Endodermal cell (in vitro differentiated cells): ENCODE results near the gene TVP23A. TPM values are rescaled to one million over a fixed set of nuclear protein-coding genes. Genes with fewer than 3 reads are reported as not detected.

Source experiments
- DNase-seq: peaks from one replicate; pipeline ENCODE4 v3.0.0-alpha.2; 2017
- H3K27ac ChIP-seq: 2 replicates; pipeline ENCODE4 v1.5.1; 2013; ENCODE audit warnings: mild to moderate bottlenecking, low read depth, low read length, moderate library complexity
- H3K27me3 ChIP-seq: 2 replicates; pipeline ENCODE4 v1.6.1; 2013; ENCODE audit warnings: mild to moderate bottlenecking, low read length, moderate library complexity; ENCODE audit not compliant: insufficient read depth, control insufficient read depth, poor library complexity, severe bottlenecking
- H3K36me3 ChIP-seq: 2 replicates; pipeline ENCODE4 v1.7.0; 2013; ENCODE audit warnings: mild to moderate bottlenecking, low read length, moderate library complexity; ENCODE audit not compliant: control insufficient read depth, insufficient read depth
- H3K4me1 ChIP-seq: one replicate; pipeline ENCODE4 v1.7.0; 2013; ENCODE audit warnings: low read length; ENCODE audit not compliant: control insufficient read depth, insufficient read depth
- H3K4me3 ChIP-seq: 2 replicates; pipeline ENCODE4 v1.5.1; 2013; ENCODE audit warnings: mild to moderate bottlenecking, low read length, moderate library complexity
- H3K9ac ChIP-seq: 2 replicates; pipeline ENCODE4 v1.6.1; 2013; ENCODE audit warnings: mild to moderate bottlenecking, low read length, moderate library complexity; ENCODE audit not compliant: poor library complexity, severe bottlenecking; ENCODE audit errors: extremely low read depth
- H3K9me3 ChIP-seq: 2 replicates; pipeline ENCODE4 v1.6.1; 2013; ENCODE audit warnings: mild to moderate bottlenecking, low read length, moderate library complexity; ENCODE audit not compliant: control insufficient read depth
- H3K27ac Mint-ChIP-seq: 2 replicates; pipeline ENCODE4 v1.8.0; 2020; ENCODE audit warnings: mixed read lengths
- H3K27me3 Mint-ChIP-seq: 2 replicates; pipeline ENCODE4 v1.8.0; 2021; ENCODE audit warnings: mild to moderate bottlenecking, mixed read lengths; ENCODE audit not compliant: insufficient read depth
- H3K36me3 Mint-ChIP-seq: 2 replicates; pipeline ENCODE4 v1.8.0; 2020; ENCODE audit warnings: low read depth, mixed read lengths
- H3K4me1 Mint-ChIP-seq: 2 replicates; pipeline ENCODE4 v1.8.0; 2020; ENCODE audit warnings: mixed read lengths
- H3K4me3 Mint-ChIP-seq: 2 replicates; pipeline ENCODE4 v1.8.0; 2020; ENCODE audit warnings: mild to moderate bottlenecking, moderate library complexity, mixed read lengths
- H3K9me3 Mint-ChIP-seq: 2 replicates; pipeline ENCODE4 v1.8.0; 2020; ENCODE audit warnings: mild to moderate bottlenecking, mixed read lengths
- CTCF ChIP-seq: fragments of 200-600 bp; sonication (generic); conservative IDR thresholded peaks from 2 replicates; pipeline ENCODE4 v1.5.0; 2021; ENCODE audit warnings: antibody characterized with exemption, mild to moderate bottlenecking
- WGBS, 2 experiments: methylation state at CpG; one replicate each; pipeline versions ENCODE4 v1.1.5 to v1.1.7; 2013; ENCODE audit warnings: missing lambda C conversion rate in 2 of 2, mixed read lengths in 1 of 2; ENCODE audit not compliant: insufficient coverage in 1 of 2, insufficient read length in 1 of 2; 5-methylcytosine and 5-hydroxymethylcytosine counted together
- total RNA-seq, 2 donors: library from RNA; stranded (reverse); fragmentation: NEBNext Ultra II Directional in 1 of 2; extraction: Animal tissue kit (Norgen Biotek cat#: 25700) in 1 of 2; gene quantifications; 2 replicates in 1 of 2; 3 replicates in 1 of 2; pipeline ENCODE4 v1.2.1, GENCODE V29; 2021

Gene TVP23A
- total RNA-seq, 2 donors from 2014 or later = 7.6 to 13.6 TPM

DNA sequence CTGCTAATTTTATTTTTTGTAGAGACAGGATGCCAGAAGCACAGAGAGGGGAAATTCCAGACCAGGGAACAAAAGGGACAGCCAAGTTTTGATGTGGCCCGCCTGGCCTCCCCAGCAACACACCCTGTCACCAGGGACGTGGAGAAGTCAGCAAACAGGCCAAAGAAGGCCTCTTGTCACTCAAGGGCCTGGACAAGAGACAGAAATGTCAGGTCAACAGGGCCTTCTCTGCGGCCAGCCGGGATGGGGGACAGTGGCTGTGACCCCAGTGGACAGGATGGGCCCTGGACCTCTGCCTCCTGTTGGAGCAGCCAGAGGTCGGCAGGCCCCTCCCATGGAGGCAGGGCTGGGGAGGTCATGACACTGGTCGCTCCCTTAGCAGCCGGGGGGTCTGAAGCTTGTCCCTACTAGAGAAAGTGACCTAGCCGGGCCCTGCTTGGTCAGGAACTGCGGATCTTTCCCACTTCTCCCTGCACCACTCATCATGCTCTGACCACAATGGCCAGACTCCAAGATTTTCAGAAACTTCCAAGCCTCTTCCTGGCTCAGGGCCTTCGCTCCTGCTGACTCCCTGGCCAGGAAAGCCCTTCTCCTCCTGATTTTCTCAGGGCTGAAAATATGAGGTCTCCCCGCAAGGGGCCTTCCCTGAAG lies 9.2 kb upstream of the TVP23A start:
- WGBS, 2 experiments = 92 to 93% methylated on average over 10 to 11 of the region's 11 CpGs

DNA sequence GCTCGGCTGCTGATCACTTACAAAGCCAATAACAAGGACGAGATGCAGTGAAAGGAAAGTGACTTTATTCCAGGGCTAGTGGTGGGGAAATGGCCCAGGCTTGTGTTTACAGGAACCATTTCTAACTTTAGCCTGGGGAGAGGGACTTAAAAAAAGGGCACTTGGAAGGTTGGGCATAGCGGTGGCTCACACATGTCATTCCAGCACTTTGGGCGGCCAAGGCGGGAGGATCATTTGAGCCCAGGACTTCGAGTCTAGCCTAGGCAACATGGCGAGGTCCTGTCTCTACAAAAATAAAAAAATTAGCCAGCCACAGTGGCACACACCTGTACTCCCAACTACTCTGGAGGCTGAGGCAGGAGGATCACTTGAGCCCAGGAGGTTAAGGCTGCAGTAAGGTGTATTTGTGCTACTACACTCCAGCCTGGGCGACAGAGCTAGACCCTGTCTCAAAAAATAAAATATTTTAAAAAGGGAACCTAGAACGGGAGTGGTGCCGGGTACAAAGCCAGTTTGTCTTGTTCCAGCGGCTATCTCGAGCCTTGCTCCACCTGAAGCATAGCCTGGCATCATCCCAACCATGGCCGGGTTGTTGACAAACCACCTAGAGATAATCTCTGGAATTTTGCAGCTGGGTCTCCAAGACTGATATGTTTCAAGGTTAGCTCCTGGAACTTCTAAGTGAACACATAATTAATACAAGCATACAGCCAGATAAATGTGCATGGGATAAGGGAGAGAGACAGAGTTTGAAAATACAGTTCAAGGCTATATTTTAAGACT lies 5.7 kb upstream of the TVP23A start:
- no peak overlapping the region for H3K4me3 Mint-ChIP-seq
- no peak for DNase-seq
- Histone ChIP-seq H3K4me3 (no peak overlapping the region), H3K9ac (no peak overlapping the region), H3K4me1 (no peaks in the 10 kb centered on the region), H3K36me3 (no peaks in the 10 kb centered on the region), H3K27ac (no peak overlapping the region), H3K27me3 (no peaks in the 10 kb centered on the region), H3K9me3 (no peaks in the 10 kb centered on the region)
- TF ChIP-seq CTCF = no peak
- H3K9me3 Mint-ChIP-seq = no peaks in the 10 kb centered on the region
- H3K36me3 Mint-ChIP-seq = no peaks in the 10 kb centered on the region
- H3K27me3 Mint-ChIP-seq = no peaks in the 10 kb centered on the region
- WGBS, 2 experiments = 88 to 100% methylated on average over 8 to 13 of the region's 13 CpGs
- H3K4me1 Mint-ChIP-seq = no peaks in the 10 kb centered on the region
- no peak overlapping the region for H3K27ac Mint-ChIP-seq

More for the DNA sequence above, 9.2 kb upstream of the TVP23A start:
- H3K4me1 ChIP-seq = no peaks in the 10 kb centered on the region
- no peaks in the 10 kb centered on the region for H3K9me3 ChIP-seq
- no peaks in the 10 kb centered on the region for H3K36me3 Mint-ChIP-seq
- no peak for TF ChIP-seq CTCF
- no peaks in the 10 kb centered on the region for H3K9me3 Mint-ChIP-seq
- no peak for DNase-seq
- no peaks in the 10 kb centered on the region for H3K27me3 ChIP-seq
- H3K4me1 Mint-ChIP-seq = no peaks in the 10 kb centered on the region
- no peak overlapping the region for H3K27ac ChIP-seq
- no peak overlapping the region for H3K27ac Mint-ChIP-seq
- no peaks in the 10 kb centered on the region for H3K36me3 ChIP-seq
- no peak overlapping the region for H3K9ac ChIP-seq
- no peaks in the 10 kb centered on the region for H3K27me3 Mint-ChIP-seq
- no peak overlapping the region for H3K4me3 ChIP-seq
- no peak overlapping the region for H3K4me3 Mint-ChIP-seq

GRCh38 chr16:10822702-10823101 lies 4.1 kb upstream of the TVP23A start:
- Histone ChIP-seq H3K27ac (no peak overlapping the region), H3K9ac (no peak overlapping the region), H3K9me3 (no peaks in the 10 kb centered on the region), H3K27me3 (peaks cover 3% of the 10 kb centered on the region), H3K4me3 (no peak overlapping the region), H3K36me3 (no peaks in the 10 kb centered on the region), H3K4me1 (no peaks in the 10 kb centered on the region)
- peaks cover 2% of the 10 kb centered on the region for H3K4me1 Mint-ChIP-seq
- no peak overlapping the region for H3K27ac Mint-ChIP-seq
- H3K9me3 Mint-ChIP-seq = no peaks in the 10 kb centered on the region
- no peak for DNase-seq
- H3K4me3 Mint-ChIP-seq = no peak overlapping the region
- WGBS, 2 experiments = 90 to 93% methylated on average over 7 of the region's 7 CpGs
- peaks cover 1% of the 10 kb centered on the region for H3K27me3 Mint-ChIP-seq
- H3K36me3 Mint-ChIP-seq = no peaks in the 10 kb centered on the region
- no peak for TF ChIP-seq CTCF
